ENCODE results near the gene PPP5C. TPM values are rescaled to one million over a fixed set of nuclear protein-coding genes. Genes with fewer than 3 reads are reported as not detected.
A peak's percentile ranks its signal among the peaks of the same experiment; 100 is the strongest.

PPP5C gene
- total RNA-seq, 1 experiment from 2014 or later, result 130 TPM

- TF ChIP-seq CTCF (IDR thresholded peaks at IDR 0.05; ENCODE audit: insufficient read depth in 1 of 2, low read depth in 1 of 2, low read length in 1 of 2, severe bottlenecking in 1 of 2, unreplicated experiment in 1 of 2), result no peak
- Mint-ChIP-seq H3K4me3 (ENCODE audit: unreplicated experiment) (no peak overlapping the region), H3K27ac (ENCODE audit: unreplicated experiment) (no peak overlapping the region), H3K9me3 (ENCODE audit: unreplicated experiment) (no peaks in the 10 kb centered on the region), H3K27me3 (ENCODE audit: insufficient read depth, unreplicated experiment) (no peaks in the 10 kb centered on the region), H3K4me1 (ENCODE audit: low read depth, unreplicated experiment) (no peaks in the 10 kb centered on the region), H3K36me3 (ENCODE audit: insufficient read depth, unreplicated experiment) (peaks cover 94% of the 10 kb centered on the region)
- H3K4me1 ChIP-seq, result no peaks in the 10 kb centered on the region
- no peak overlapping the region for H3K4me3 ChIP-seq (ENCODE audit: low read depth, low read length)
- peak in 1 of 2 experiments; percentile 15 for DNase-seq
- no peaks in the 10 kb centered on the region for H3K27me3 ChIP-seq (replicated peaks; ENCODE audit: control insufficient read depth, insufficient read depth, low read length)
- POLR2A ChIA-PET, result no interaction called here
- no peaks in the 10 kb centered on the region for H3K9me3 ChIP-seq
- CTCF ChIA-PET, result interaction anchor here (0.5 kb wide), 1 partner anchor 13 kb away, joined by 5 read pairs; no protein-coding TSS in a partner anchor
- intact Hi-C loops (cut with micrococcal nuclease; ENCODE audit: unreplicated experiment), result no loop called here
- peaks cover 9% of the 10 kb centered on the region for H3K36me3 ChIP-seq (ENCODE audit: control insufficient read depth, insufficient read depth, low read length)
- BruUV-seq (replicated peaks), result no TSS peak
Measured at GRCh38 chr19:46381756-46382345, 35.0 kb downstream of the PPP5C start.

GRCh38 chr19:46383171-46383815, 36.4 kb downstream of the PPP5C start:
- DNase-seq, result peak in 1 of 2 experiments; percentile 17
- no peak for TF ChIP-seq CTCF (IDR thresholded peaks at IDR 0.05; ENCODE audit: insufficient read depth in 1 of 2, low read depth in 1 of 2, low read length in 1 of 2, severe bottlenecking in 1 of 2, unreplicated experiment in 1 of 2)
- POLR2A ChIA-PET, result no interaction called here
- no peak overlapping the region for H3K4me3 ChIP-seq (ENCODE audit: low read depth, low read length)
- no peaks in the 10 kb centered on the region for H3K27me3 Mint-ChIP-seq (ENCODE audit: insufficient read depth, unreplicated experiment)
- no peaks in the 10 kb centered on the region for H3K9me3 Mint-ChIP-seq (ENCODE audit: unreplicated experiment)
- CTCF ChIA-PET, result no interaction called here
- no peaks in the 10 kb centered on the region for H3K4me1 Mint-ChIP-seq (ENCODE audit: low read depth, unreplicated experiment)
- BruUV-seq (replicated peaks), result no TSS peak
- intact Hi-C loops (cut with micrococcal nuclease; ENCODE audit: unreplicated experiment), result no loop called here
- peaks cover 94% of the 10 kb centered on the region for H3K36me3 Mint-ChIP-seq (ENCODE audit: insufficient read depth, unreplicated experiment)
- peak overlapping the region; percentile 15 for H3K27ac Mint-ChIP-seq (ENCODE audit: unreplicated experiment)
- no peaks in the 10 kb centered on the region for H3K27me3 ChIP-seq (replicated peaks; ENCODE audit: control insufficient read depth, insufficient read depth, low read length)
- no peaks in the 10 kb centered on the region for H3K9me3 ChIP-seq
- H3K4me1 ChIP-seq, result no peaks in the 10 kb centered on the region
- H3K36me3 ChIP-seq (ENCODE audit: control insufficient read depth, insufficient read depth, low read length), result peaks cover 9% of the 10 kb centered on the region
- H3K4me3 Mint-ChIP-seq (ENCODE audit: unreplicated experiment), result no peak overlapping the region

GRCh38 chr19:46383846-46384245, 37.0 kb downstream of the PPP5C start:
- no peak for TF ChIP-seq CTCF (IDR thresholded peaks at IDR 0.05; ENCODE audit: insufficient read depth in 1 of 2, low read depth in 1 of 2, low read length in 1 of 2, severe bottlenecking in 1 of 2, unreplicated experiment in 1 of 2)
- peaks cover 94% of the 10 kb centered on the region for H3K36me3 Mint-ChIP-seq (ENCODE audit: insufficient read depth, unreplicated experiment)
- no peak overlapping the region for H3K4me3 ChIP-seq (ENCODE audit: low read depth, low read length)
- H3K4me1 ChIP-seq, result no peaks in the 10 kb centered on the region
- ChIA-PET POLR2A (no interaction called here), CTCF (no interaction called here)
- peak in 1 of 2 experiments; percentile 22 for DNase-seq
- H3K4me1 Mint-ChIP-seq (ENCODE audit: low read depth, unreplicated experiment), result no peaks in the 10 kb centered on the region
- H3K27me3 ChIP-seq (replicated peaks; ENCODE audit: control insufficient read depth, insufficient read depth, low read length), result no peaks in the 10 kb centered on the region
- peak overlapping the region; percentile 15 for H3K27ac Mint-ChIP-seq (ENCODE audit: unreplicated experiment)
- intact Hi-C loops (cut with micrococcal nuclease; ENCODE audit: unreplicated experiment), result no loop called here
- H3K27me3 Mint-ChIP-seq (ENCODE audit: insufficient read depth, unreplicated experiment), result no peaks in the 10 kb centered on the region
- H3K4me3 Mint-ChIP-seq (ENCODE audit: unreplicated experiment), result no peak overlapping the region
- H3K36me3 ChIP-seq (ENCODE audit: control insufficient read depth, insufficient read depth, low read length), result peaks cover 11% of the 10 kb centered on the region
- no peaks in the 10 kb centered on the region for H3K9me3 Mint-ChIP-seq (ENCODE audit: unreplicated experiment)
- BruUV-seq (replicated peaks), result no TSS peak
- H3K9me3 ChIP-seq, result no peaks in the 10 kb centered on the region
